ENCODE data around the gene HBG2.

The HBG2 gene

DNA sequence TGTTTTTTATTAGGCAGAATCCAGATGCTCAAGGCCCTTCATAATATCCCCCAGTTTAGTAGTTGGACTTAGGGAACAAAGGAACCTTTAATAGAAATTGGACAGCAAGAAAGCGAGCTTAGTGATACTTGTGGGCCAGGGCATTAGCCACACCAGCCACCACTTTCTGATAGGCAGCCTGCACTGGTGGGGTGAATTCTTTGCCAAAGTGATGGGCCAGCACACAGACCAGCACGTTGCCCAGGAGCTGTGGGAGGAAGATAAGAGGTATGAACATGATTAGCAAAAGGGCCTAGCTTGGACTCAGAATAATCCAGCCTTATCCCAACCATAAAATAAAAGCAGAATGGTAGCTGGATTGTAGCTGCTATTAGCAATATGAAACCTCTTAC lies 29.1 kb downstream of the HBG2 start:
- TF ChIP-seq POLR2AphosphoS5 (IDR thresholded peaks at IDR 0.05; ENCODE audit: low read depth, low read length) (no peak), SIN3A (IDR thresholded peaks at IDR 0.05; ENCODE audit: borderline replicate concordance, insufficient read depth, low read length) (no peak)

- TF ChIP-seq TAF1 (IDR thresholded peaks at IDR 0.05; ENCODE audit: borderline replicate concordance, insufficient read depth, low read length): no peak
- TF ChIP-seq POLR2AphosphoS5 (IDR thresholded peaks at IDR 0.05; ENCODE audit: low read depth, low read length): no peak
- no peak for TF ChIP-seq FOXP2 (optimal IDR thresholded peaks at IDR 0.05; ENCODE audit: borderline replicate concordance, extremely low read depth, extremely low read length, insufficient read depth)
- TF ChIP-seq SIN3A (IDR thresholded peaks at IDR 0.05; ENCODE audit: borderline replicate concordance, insufficient read depth, low read length): no peak
- TF ChIP-seq, protein P1, sequence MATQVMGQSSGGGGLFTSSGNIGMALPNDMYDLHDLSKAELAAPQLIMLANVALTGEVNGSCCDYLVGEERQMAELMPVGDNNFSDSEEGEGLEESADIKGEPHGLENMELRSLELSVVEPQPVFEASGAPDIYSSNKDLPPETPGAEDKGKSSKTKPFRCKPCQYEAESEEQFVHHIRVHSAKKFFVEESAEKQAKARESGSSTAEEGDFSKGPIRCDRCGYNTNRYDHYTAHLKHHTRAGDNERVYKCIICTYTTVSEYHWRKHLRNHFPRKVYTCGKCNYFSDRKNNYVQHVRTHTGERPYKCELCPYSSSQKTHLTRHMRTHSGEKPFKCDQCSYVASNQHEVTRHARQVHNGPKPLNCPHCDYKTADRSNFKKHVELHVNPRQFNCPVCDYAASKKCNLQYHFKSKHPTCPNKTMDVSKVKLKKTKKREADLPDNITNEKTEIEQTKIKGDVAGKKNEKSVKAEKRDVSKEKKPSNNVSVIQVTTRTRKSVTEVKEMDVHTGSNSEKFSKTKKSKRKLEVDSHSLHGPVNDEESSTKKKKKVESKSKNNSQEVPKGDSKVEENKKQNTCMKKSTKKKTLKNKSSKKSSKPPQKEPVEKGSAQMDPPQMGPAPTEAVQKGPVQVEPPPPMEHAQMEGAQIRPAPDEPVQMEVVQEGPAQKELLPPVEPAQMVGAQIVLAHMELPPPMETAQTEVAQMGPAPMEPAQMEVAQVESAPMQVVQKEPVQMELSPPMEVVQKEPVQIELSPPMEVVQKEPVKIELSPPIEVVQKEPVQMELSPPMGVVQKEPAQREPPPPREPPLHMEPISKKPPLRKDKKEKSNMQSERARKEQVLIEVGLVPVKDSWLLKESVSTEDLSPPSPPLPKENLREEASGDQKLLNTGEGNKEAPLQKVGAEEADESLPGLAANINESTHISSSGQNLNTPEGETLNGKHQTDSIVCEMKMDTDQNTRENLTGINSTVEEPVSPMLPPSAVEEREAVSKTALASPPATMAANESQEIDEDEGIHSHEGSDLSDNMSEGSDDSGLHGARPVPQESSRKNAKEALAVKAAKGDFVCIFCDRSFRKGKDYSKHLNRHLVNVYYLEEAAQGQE (IDR thresholded peaks at IDR 0.05; ENCODE audit: insufficient read depth in 1 of 2, low read depth in 2 of 2, low read length in 2 of 2): no peak
These were observed 29.8 kb downstream of the HBG2 start for GRCh38 chr11:5224538-5225479.

- TF ChIP-seq FOXP2 (optimal IDR thresholded peaks at IDR 0.05; ENCODE audit: borderline replicate concordance, extremely low read depth, extremely low read length, insufficient read depth) (no peak), SIN3A (IDR thresholded peaks at IDR 0.05; ENCODE audit: borderline replicate concordance, insufficient read depth, low read length) (no peak), TAF1 (IDR thresholded peaks at IDR 0.05; ENCODE audit: borderline replicate concordance, insufficient read depth, low read length) (no peak), POLR2AphosphoS5 (IDR thresholded peaks at IDR 0.05; ENCODE audit: low read depth, low read length) (no peak)
- TF ChIP-seq, protein P1 (IDR thresholded peaks at IDR 0.05; ENCODE audit: insufficient read depth in 1 of 2, low read depth in 2 of 2, low read length in 2 of 2): no peak
These were observed 30.9 kb downstream of the HBG2 start for GRCh38 chr11:5223686-5224085.

DNA sequence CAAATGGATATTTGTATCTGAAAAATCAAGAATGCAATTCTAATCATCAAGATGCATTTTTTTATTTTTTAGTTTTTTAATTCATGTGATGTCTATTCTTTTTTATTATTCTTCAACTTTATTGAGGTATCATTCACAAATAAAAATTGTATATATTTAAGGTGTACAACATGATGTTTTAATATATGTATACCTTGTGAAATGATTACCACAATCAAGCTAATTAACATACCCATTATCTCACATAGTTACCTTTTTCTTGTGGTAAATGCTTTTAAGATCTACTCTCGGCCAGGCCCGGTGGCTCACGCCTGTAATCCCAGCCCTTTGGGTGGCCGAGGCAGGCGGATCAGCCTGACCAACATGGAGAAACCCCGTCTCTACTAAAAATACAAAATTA lies 31.4 kb downstream of the HBG2 start:
- TF ChIP-seq SIN3A (IDR thresholded peaks at IDR 0.05; ENCODE audit: borderline replicate concordance, insufficient read depth, low read length): no peak
- TF ChIP-seq POLR2AphosphoS5 (IDR thresholded peaks at IDR 0.05; ENCODE audit: low read depth, low read length): no peak
- no peak for TF ChIP-seq TAF1 (IDR thresholded peaks at IDR 0.05; ENCODE audit: borderline replicate concordance, insufficient read depth, low read length)
- TF ChIP-seq FOXP2 (optimal IDR thresholded peaks at IDR 0.05; ENCODE audit: borderline replicate concordance, extremely low read depth, extremely low read length, insufficient read depth): no peak
- TF ChIP-seq, protein P1 (IDR thresholded peaks at IDR 0.05; ENCODE audit: insufficient read depth in 1 of 2, low read depth in 2 of 2, low read length in 2 of 2): no peak

GRCh38 chr11:5210376-5210885 lies 44.1 kb downstream of the HBG2 start:
- TF ChIP-seq, protein P1 (IDR thresholded peaks at IDR 0.05; ENCODE audit: insufficient read depth in 1 of 2, low read depth in 2 of 2, low read length in 2 of 2): no peak
- TF ChIP-seq FOXP2 (optimal IDR thresholded peaks at IDR 0.05; ENCODE audit: borderline replicate concordance, extremely low read depth, extremely low read length, insufficient read depth) (no peak), TAF1 (IDR thresholded peaks at IDR 0.05; ENCODE audit: borderline replicate concordance, insufficient read depth, low read length) (no peak), SIN3A (IDR thresholded peaks at IDR 0.05; ENCODE audit: borderline replicate concordance, insufficient read depth, low read length) (no peak), POLR2AphosphoS5 (IDR thresholded peaks at IDR 0.05; ENCODE audit: low read depth, low read length) (no peak)

Data from PFSK-1 (cell line).